ENCODE measurements around the gene CSF1R. TPM values are rescaled to one million over a fixed set of nuclear protein-coding genes. Genes with fewer than 3 reads are reported as not detected.

Gene CSF1R
- polyA plus RNA-seq, 1 of the 3 experiments (the other 2 are of a cell fraction) = 0.25 TPM

- POLR2A ChIA-PET = no interaction called here
- Histone ChIP-seq H3K4me1 (ENCODE audit: control insufficient read depth in 1 of 2, insufficient read depth in 2 of 2, low read depth in 1 of 2, low read length in 1 of 2) (peaks cover 2 to 14% of the 10 kb centered on the region in 2 experiments; a peak in 3 of 4 replicates), H3K27ac (ENCODE audit: low read depth in 2 of 2, low read length in 1 of 2) (peak overlapping the region in 1 of 2 experiments; percentile 85)
These were observed 51.0 kb downstream of the CSF1R start for GRCh38 chr5:150035139-150035895.

More at GRCh38 chr5:150035139-150035895, 51.0 kb downstream of the CSF1R start:
- Histone ChIP-seq H3K27me3 (ENCODE audit: insufficient read depth) (no peaks in the 10 kb centered on the region), H3K4me3 (ENCODE audit: low read depth in 2 of 2, low read length in 1 of 2) (no peak overlapping the region), H3K9me3 (no peaks in the 10 kb centered on the region), H2AFZ (ENCODE audit: low read depth) (no peak overlapping the region), H3K79me2 (ENCODE audit: insufficient read depth) (peaks cover 28% of the 10 kb centered on the region; the same call in 1 of the 2 replicates), H3K36me3 (replicated peaks in 1 of 2; ENCODE audit: control insufficient read depth in 1 of 2, insufficient read depth in 2 of 2, low read length in 1 of 2) (peaks cover 80 to 88% of the 10 kb centered on the region in 2 experiments), H3K9me2 (no peaks in the 10 kb centered on the region), H3K4me2 (no peak overlapping the region; the same call in 1 of the 2 replicates), H3K9ac (no peak overlapping the region), H4K20me1 (ENCODE audit: insufficient read depth) (no peaks in the 10 kb centered on the region), H3F3A (replicated peaks; ENCODE audit: insufficient read depth) (peaks cover 34% of the 10 kb centered on the region)
- 93% methylated on average over 7 of the region's 7 CpGs for WGBS (ENCODE audit: low lambda C conversion rate)
- TF ChIP-seq EP300 (IDR thresholded peaks at IDR 0.05; ENCODE audit: borderline replicate concordance in 1 of 2, low read depth in 1 of 2, low read length in 1 of 2) (no peak), RCOR1 (IDR thresholded peaks at IDR 0.05; ENCODE audit: low read length) (no peak), IRF3 (IDR thresholded peaks at IDR 0.05; ENCODE audit: low read depth, low read length) (no peak), FOXM1 (IDR thresholded peaks at IDR 0.05; ENCODE audit: low read depth) (no peak), RFX5 (IDR thresholded peaks at IDR 0.05; ENCODE audit: low read length) (no peak), ZBTB33 (IDR thresholded peaks at IDR 0.05; ENCODE audit: borderline replicate concordance, low read depth) (no peak), CTCF (IDR thresholded peaks at IDR 0.05) (no peak), SMC3 (IDR thresholded peaks at IDR 0.05; ENCODE audit: low read depth, low read length) (no peak), NRF1 (IDR thresholded peaks at IDR 0.05; ENCODE audit: low read depth, low read length) (no peak), PBX3 (IDR thresholded peaks at IDR 0.05) (no peak), SIN3A (IDR thresholded peaks at IDR 0.05; ENCODE audit: borderline replicate concordance, low read depth, low read length) (no peak), FOXJ3 (CRISPR knock-in tag; IDR thresholded peaks at IDR 0.05) (no peak), MAX (IDR thresholded peaks at IDR 0.05; ENCODE audit: low read depth) (no peak), REST (IDR thresholded peaks at IDR 0.05; ENCODE audit: low read depth, low read length) (no peak), USF1 (IDR thresholded peaks at IDR 0.05; ENCODE audit: borderline replicate concordance, low read depth) (no peak), USF2 (IDR thresholded peaks at IDR 0.05; ENCODE audit: borderline replicate concordance, low read depth, low read length) (no peak)
- CTCF ChIA-PET = interaction anchor here (1.5 to 2.1 kb wide), 3 partner anchors 29 to 183 kb away, joined by 3 to 6 read pairs (median 4); no protein-coding TSS in a partner anchor
- DNase-seq = no peak
